Ishikawa (cell line): ENCODE results near the gene ZNF467.

ENCODE experiments used
- CEBPB ChIP-seq: IDR thresholded peaks from 2 replicates; pipeline ENCODE4 v1.6.1; 2012
- CREB1 ChIP-seq: IDR thresholded peaks from 2 replicates; pipeline ENCODE4 v1.6.1; 2012; ENCODE audit warnings: low read depth
- EGR1 ChIP-seq: IDR thresholded peaks from 2 replicates; pipeline ENCODE4 v1.6.1; 2012
- EP300 ChIP-seq: IDR thresholded peaks from 2 replicates; pipeline ENCODE4 v1.6.1; 2012; ENCODE audit warnings: borderline replicate concordance
- FOXM1 ChIP-seq: IDR thresholded peaks from 2 replicates; pipeline ENCODE4 v1.6.1; 2012; ENCODE audit warnings: low read depth, borderline replicate concordance
- NFIC ChIP-seq: IDR thresholded peaks from 2 replicates; pipeline ENCODE4 v1.6.1; 2012
- RAD21 ChIP-seq: IDR thresholded peaks from 2 replicates; pipeline ENCODE4 v1.6.1; 2012; ENCODE audit warnings: low read depth
- TAF1 ChIP-seq: IDR thresholded peaks from 2 replicates; pipeline ENCODE4 v1.6.1; 2012; ENCODE audit warnings: low read depth, mild to moderate bottlenecking
- TCF12 ChIP-seq: IDR thresholded peaks from 2 replicates; pipeline ENCODE4 v1.6.1; 2012; ENCODE audit warnings: low read depth
- TEAD4 ChIP-seq: IDR thresholded peaks from 2 replicates; pipeline ENCODE4 v1.6.1; 2012
- YY1 ChIP-seq: IDR thresholded peaks from 2 replicates; pipeline ENCODE4 v1.6.1; 2012; ENCODE audit warnings: low read depth
- ZBTB7A ChIP-seq: IDR thresholded peaks from 2 replicates; pipeline ENCODE4 v1.6.1; 2012; ENCODE audit warnings: low read depth
- TF ChIP-seq, protein P1 (sequence below): IDR thresholded peaks from 2 replicates; pipeline ENCODE4 v1.6.1; 2012
- TF ChIP-seq, protein P2 (sequence below): IDR thresholded peaks from 2 replicates; pipeline ENCODE4 v1.6.1; 2012; ENCODE audit warnings: low read depth, mild to moderate bottlenecking
- TF ChIP-seq, protein P3 (sequence below): IDR thresholded peaks from 2 replicates; pipeline ENCODE4 v1.6.1; 2012

ZNF467 gene, protein sequence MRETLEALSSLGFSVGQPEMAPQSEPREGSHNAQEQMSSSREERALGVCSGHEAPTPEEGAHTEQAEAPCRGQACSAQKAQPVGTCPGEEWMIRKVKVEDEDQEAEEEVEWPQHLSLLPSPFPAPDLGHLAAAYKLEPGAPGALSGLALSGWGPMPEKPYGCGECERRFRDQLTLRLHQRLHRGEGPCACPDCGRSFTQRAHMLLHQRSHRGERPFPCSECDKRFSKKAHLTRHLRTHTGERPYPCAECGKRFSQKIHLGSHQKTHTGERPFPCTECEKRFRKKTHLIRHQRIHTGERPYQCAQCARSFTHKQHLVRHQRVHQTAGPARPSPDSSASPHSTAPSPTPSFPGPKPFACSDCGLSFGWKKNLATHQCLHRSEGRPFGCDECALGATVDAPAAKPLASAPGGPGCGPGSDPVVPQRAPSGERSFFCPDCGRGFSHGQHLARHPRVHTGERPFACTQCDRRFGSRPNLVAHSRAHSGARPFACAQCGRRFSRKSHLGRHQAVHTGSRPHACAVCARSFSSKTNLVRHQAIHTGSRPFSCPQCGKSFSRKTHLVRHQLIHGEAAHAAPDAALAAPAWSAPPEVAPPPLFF

DNA sequence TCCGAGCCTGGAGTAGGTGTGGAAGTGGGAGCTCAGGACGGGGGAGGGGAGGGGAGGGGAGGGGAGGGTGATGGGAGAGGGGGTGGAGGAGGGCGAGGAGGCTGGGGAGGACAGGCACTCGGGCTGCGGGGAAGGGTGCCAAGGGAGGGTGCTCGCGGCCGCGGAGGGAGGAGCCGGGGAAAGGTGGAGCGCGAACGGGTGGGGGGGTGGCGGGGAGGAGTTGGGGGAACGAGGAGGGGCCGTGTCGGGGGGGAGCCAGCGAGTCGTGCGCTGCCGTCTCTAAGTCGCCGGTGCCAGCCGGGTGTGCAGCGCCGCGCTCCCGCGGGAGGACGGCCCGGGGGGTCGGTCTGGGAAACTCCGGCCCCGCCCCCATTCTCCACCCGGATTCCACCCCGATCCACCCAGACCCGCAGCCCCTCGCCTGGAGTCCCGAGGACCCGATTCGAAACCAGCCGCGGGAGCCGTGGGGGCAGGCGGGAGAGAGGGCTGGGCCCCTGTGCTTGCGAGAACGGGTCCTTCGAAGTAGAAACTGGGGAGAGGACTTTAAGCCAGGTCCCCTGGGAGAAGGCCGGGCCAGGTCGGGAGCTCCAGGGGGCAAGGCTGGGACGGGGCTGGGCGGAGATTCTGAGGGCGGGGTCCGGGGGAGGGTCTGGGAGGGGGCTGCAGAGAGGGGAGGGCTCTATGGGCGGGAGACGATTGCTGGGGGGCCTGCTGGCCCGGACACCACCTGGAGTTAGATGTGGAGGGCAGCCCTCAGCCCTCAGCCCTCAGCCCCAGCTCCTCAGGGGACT lies at the start of gene ZNF467:
ZNF467 (minus strand) TSS at position 143 of the 791 bp plus-strand sequence. CDS start 2,556 bp downstream, outside the sequence.
- TF ChIP-seq TEAD4 (no peak), ZBTB7A (peak; percentile 22; the same call in 1 of the 2 replicates)

DNA sequence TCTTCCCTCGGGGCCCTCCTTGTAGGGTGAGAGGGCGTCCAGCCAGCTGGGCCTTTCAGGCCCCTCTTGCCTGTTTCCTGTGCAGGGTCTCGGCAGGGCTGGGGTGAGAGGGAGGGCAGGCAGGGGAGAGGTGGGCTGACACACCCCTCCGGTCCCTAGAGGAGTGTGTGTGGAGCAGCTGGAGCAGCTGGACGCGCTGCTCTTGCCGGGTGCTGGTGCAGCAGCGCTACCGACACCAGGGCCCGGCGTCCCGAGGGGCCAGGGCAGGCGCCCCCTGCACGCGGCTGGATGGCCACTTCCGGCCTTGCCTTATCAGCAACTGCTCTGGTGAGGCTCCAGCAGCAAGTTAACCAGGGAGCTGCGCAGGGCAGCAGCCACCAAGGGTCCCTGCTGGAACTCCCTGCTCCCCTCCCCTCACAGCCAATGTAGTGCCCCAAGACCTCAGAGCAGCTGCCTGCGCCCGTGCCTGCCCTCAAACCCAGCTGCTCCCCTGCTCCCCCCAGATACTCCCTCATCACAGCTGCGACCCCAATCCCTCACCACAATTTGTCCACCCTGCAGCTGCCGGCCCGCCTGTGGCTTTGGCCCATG lies 49.1 kb upstream of the ZNF467 start:
- TF ChIP-seq TCF12: no peak
- TF ChIP-seq FOXM1: no peak
- TF ChIP-seq CREB1: no peak
- no peak for TF ChIP-seq YY1
- TF ChIP-seq TAF1: no peak
- no peak for TF ChIP-seq EP300
- TF ChIP-seq ZBTB7A: no peak
- no peak for TF ChIP-seq TEAD4
- TF ChIP-seq, protein P1, sequence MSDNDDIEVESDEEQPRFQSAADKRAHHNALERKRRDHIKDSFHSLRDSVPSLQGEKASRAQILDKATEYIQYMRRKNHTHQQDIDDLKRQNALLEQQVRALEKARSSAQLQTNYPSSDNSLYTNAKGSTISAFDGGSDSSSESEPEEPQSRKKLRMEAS: no peak
- TF ChIP-seq, protein P2, sequence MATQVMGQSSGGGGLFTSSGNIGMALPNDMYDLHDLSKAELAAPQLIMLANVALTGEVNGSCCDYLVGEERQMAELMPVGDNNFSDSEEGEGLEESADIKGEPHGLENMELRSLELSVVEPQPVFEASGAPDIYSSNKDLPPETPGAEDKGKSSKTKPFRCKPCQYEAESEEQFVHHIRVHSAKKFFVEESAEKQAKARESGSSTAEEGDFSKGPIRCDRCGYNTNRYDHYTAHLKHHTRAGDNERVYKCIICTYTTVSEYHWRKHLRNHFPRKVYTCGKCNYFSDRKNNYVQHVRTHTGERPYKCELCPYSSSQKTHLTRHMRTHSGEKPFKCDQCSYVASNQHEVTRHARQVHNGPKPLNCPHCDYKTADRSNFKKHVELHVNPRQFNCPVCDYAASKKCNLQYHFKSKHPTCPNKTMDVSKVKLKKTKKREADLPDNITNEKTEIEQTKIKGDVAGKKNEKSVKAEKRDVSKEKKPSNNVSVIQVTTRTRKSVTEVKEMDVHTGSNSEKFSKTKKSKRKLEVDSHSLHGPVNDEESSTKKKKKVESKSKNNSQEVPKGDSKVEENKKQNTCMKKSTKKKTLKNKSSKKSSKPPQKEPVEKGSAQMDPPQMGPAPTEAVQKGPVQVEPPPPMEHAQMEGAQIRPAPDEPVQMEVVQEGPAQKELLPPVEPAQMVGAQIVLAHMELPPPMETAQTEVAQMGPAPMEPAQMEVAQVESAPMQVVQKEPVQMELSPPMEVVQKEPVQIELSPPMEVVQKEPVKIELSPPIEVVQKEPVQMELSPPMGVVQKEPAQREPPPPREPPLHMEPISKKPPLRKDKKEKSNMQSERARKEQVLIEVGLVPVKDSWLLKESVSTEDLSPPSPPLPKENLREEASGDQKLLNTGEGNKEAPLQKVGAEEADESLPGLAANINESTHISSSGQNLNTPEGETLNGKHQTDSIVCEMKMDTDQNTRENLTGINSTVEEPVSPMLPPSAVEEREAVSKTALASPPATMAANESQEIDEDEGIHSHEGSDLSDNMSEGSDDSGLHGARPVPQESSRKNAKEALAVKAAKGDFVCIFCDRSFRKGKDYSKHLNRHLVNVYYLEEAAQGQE: no peak
- TF ChIP-seq, protein P3, sequence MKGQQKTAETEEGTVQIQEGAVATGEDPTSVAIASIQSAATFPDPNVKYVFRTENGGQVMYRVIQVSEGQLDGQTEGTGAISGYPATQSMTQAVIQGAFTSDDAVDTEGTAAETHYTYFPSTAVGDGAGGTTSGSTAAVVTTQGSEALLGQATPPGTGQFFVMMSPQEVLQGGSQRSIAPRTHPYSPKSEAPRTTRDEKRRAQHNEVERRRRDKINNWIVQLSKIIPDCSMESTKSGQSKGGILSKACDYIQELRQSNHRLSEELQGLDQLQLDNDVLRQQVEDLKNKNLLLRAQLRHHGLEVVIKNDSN: no peak
- TF ChIP-seq CEBPB: no peak
- no peak for TF ChIP-seq NFIC
- TF ChIP-seq EGR1: no peak
- no peak for TF ChIP-seq RAD21

DNA sequence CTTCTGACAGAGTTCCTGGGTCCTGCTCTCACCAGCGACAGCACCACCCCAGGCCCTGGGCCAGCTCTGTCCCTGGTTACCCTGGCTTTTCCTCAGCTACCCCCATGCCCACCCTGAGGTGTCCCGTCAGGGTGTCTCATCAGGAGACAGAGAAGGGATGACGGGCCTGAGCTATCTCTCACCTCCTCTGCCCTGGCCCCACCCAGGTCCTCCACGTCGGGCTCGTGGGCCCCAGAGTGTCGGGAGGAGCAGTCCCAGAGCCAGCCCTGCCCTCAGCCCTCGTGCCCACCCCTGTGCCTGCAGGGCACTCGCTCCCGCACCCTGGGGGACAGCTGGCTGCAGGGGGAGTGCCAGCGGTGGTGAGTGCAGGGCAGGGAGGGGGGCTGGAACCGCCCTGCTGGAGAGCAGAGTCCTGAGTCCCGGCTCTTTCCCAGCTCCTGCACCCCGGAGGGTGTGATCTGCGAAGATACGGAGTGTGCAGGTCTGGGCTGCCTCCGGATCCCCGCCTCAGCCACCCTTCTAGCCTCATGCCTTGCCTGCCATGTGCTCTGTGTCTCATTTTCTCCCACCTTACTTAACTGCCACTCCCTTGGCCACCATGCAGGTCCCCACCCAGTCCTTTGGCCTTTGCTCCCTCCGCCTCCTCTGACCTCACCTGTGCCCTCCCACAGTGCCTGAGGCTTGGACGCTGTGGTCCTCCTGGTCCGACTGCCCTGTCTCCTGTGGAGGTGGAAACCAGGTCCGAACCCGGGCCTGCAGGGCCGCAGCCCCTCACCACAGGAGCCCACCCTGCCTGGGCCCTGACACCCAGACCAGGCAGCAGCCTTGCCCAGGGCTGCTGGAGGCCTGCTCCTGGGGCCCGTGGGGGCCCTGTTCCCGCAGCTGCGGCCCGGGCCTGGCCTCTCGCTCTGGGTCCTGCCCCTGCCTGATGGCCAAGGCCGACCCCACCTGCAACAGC lies 48.1 kb upstream of the ZNF467 start:
- TF ChIP-seq NFIC (no peak), CREB1 (no peak), YY1 (no peak), FOXM1 (no peak), RAD21 (no peak)
- TF ChIP-seq, protein P2: no peak
- TF ChIP-seq, protein P1: no peak
- TF ChIP-seq, protein P3: no peak

DNA sequence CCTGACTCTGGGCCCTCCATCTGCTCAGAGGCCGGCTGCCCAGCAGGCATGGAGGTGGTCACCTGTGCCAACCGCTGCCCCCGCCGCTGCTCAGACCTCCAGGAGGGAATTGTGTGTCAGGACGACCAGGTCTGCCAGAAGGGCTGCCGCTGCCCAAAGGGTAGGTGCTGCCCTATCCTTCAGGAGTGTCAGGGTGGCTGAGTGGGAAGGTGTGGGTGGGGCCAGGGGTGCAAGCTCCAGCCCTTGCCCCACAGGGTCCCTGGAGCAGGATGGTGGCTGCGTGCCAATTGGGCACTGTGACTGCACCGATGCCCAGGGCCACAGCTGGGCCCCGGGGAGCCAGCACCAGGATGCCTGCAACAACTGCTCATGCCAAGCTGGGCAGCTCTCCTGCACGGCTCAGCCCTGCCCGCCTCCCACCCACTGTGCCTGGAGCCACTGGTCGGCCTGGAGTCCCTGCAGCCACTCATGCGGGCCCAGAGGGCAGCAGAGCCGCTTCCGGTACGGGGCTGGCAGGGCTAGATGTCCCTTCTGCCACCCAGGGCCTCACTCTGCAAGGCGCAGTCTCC lies 47.3 kb upstream of the ZNF467 start:
- no peak for TF ChIP-seq YY1
- TF ChIP-seq, protein P3: no peak
- TF ChIP-seq CEBPB: no peak
- TF ChIP-seq, protein P1: no peak
- TF ChIP-seq TEAD4: no peak
- TF ChIP-seq NFIC: no peak
